GM19397 (cell line): ENCODE data around the gene DUOXA1.

Experiments
- ATAC-seq: cut with Tn5 transposase; IDR thresholded peaks from one replicate; pipeline ENCODE4 v1.9.1; 2021; ENCODE audit warnings: mild to moderate bottlenecking, moderate library complexity; ENCODE audit not compliant: unreplicated experiment

Gene DUOXA1

GRCh38 chr15:45129651-45130129 is at the start of gene DUOXA1, which contains the start of gene DUOX1:
Gene DUOXA1 (minus strand): TSS chr15:45129879. CDS start chr15:45123014, 6,865 bp downstream.
Gene DUOX1 (plus strand): TSS chr15:45129994. CDS start chr15:45131967, 1,973 bp downstream.
- no peak for ATAC-seq

GRCh38 chr15:45177285-45177684 is 47.6 kb upstream of the DUOXA1 start:
- ATAC-seq: no peak

- ATAC-seq: no peak
Observed at GRCh38 chr15:45174577-45174976, 44.9 kb upstream of the DUOXA1 start.

- no peak for ATAC-seq
Observed at GRCh38 chr15:45174069-45174468, 44.4 kb upstream of the DUOXA1 start.

- no peak for ATAC-seq
Observed at GRCh38 chr15:45171912-45172311, 42.2 kb upstream of the DUOXA1 start.

GRCh38 chr15:45169608-45170480 is 40.2 kb upstream of the DUOXA1 start:
- ATAC-seq: no peak

GRCh38 chr15:45168751-45169551 is 39.3 kb upstream of the DUOXA1 start:
- no peak for ATAC-seq

GRCh38 chr15:45168286-45168685 is 38.6 kb upstream of the DUOXA1 start:
- ATAC-seq: no peak

GRCh38 chr15:45167631-45168205 is 38.0 kb upstream of the DUOXA1 start:
- no peak for ATAC-seq

GRCh38 chr15:45166834-45167630 is 37.4 kb upstream of the DUOXA1 start:
- peak; percentile 85 for ATAC-seq

GRCh38 chr15:45165536-45165935 is 35.9 kb upstream of the DUOXA1 start:
- no peak for ATAC-seq

- ATAC-seq: no peak
Observed at GRCh38 chr15:45164914-45165313, 35.2 kb upstream of the DUOXA1 start.

- no peak for ATAC-seq
Observed at GRCh38 chr15:45163508-45163856, 33.8 kb upstream of the DUOXA1 start.

GRCh38 chr15:45162771-45163507 is 33.3 kb upstream of the DUOXA1 start:
- no peak for ATAC-seq

- no peak for ATAC-seq
Observed at GRCh38 chr15:45161666-45162065, 32.0 kb upstream of the DUOXA1 start.

- no peak for ATAC-seq
Observed at GRCh38 chr15:45157974-45158373, 28.3 kb upstream of the DUOXA1 start.

- no peak for ATAC-seq
Observed at GRCh38 chr15:45156744-45157455, 27.2 kb upstream of the DUOXA1 start.

- no peak for ATAC-seq
Observed at GRCh38 chr15:45155739-45156138, 26.1 kb upstream of the DUOXA1 start.
